ES-I3 (cell line): Measurements from ENCODE around the gene IFNA1.
A peak's percentile ranks its signal among the peaks of the same experiment; 100 is the strongest.

Experiments
- H3K36me3 ChIP-seq: 2 replicates; pipeline ENCODE4 v1.6.1; 2013; ENCODE audit warnings: mild to moderate bottlenecking, low read length, control low read depth, moderate library complexity; ENCODE audit not compliant: insufficient read depth
- H3K4me1 ChIP-seq: 2 replicates; pipeline ENCODE4 v1.6.1; 2013; ENCODE audit warnings: mild to moderate bottlenecking, control low read depth, low read length; ENCODE audit not compliant: insufficient read depth
- H3K9ac ChIP-seq: 2 replicates; pipeline ENCODE4 v1.6.1; 2013; ENCODE audit warnings: low read depth, mild to moderate bottlenecking, low read length, moderate library complexity
- H3K9me3 ChIP-seq: 2 replicates; pipeline ENCODE4 v1.6.1; 2013; ENCODE audit warnings: mild to moderate bottlenecking, low read length, moderate library complexity; ENCODE audit not compliant: control insufficient read depth, insufficient read depth

The IFNA1 gene

GRCh38 chr9:21440139-21440538, at the start of gene IFNA1:
Gene IFNA1, plus strand, starts transcription at chr9:21440439. Its CDS starts 69 bp downstream, at chr9:21440508.
- Histone ChIP-seq H3K9ac (no peak within 1 kb of the TSS), H3K4me1 (no peaks in the 10 kb centered on the region), H3K36me3 (no peaks in the 10 kb centered on the region), H3K9me3 (no peaks in the 10 kb centered on the region)

- Histone ChIP-seq H3K4me1 (no peaks in the 10 kb centered on the region), H3K9ac (no peak overlapping the region), H3K9me3 (no peaks in the 10 kb centered on the region), H3K36me3 (no peaks in the 10 kb centered on the region)
Observed at GRCh38 chr9:21392270-21392669, 48.0 kb upstream of the IFNA1 start.

DNA sequence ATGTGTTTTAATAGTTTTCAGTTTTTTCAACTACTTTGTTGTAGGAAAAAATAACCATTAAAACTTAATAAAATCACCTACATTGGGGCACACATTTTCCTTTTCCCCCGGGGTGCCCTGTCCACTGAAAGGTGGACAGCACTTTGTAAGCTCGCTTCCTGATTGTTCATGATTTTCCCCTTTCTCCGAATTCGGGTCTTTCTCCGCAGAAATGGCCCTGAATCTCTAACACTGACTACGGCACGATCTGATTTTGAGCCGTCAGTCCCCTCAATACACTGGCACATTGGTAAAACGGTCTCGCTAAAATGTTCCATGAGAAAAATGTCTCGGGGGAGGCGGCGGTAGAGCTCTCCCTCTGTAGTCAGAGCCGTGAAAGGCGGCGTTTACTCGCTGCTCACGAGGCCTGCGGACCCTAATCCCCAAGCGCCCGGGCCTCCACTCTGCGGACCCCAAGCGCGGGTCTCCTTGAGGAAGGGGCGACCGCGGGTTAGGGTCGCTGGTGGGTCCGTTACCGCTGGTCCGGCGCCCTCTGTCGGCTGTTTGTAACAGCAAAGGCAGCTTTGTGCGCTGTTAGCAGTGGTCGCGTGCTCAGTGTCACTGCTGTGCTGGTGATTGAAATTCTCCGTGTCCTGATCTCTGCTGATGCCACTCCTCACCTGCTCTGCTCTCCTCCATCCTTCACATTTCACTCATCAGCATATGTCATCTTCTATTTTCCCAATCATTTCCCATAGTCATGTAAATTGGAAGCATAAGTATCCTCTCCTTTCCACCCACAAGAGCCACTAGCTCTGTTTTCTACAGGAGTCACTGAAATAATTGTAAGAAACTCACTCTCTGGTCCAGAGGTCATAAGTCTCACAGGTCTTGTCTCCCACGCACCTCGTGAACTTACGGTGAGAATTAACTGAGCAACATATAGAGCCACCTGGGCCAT, 44.2 kb upstream of the IFNA1 start:
- peak overlapping the region; percentile 82 for H3K9ac ChIP-seq
- no peaks in the 10 kb centered on the region for H3K36me3 ChIP-seq
- H3K4me1 ChIP-seq, result no peaks in the 10 kb centered on the region
- no peaks in the 10 kb centered on the region for H3K9me3 ChIP-seq

DNA sequence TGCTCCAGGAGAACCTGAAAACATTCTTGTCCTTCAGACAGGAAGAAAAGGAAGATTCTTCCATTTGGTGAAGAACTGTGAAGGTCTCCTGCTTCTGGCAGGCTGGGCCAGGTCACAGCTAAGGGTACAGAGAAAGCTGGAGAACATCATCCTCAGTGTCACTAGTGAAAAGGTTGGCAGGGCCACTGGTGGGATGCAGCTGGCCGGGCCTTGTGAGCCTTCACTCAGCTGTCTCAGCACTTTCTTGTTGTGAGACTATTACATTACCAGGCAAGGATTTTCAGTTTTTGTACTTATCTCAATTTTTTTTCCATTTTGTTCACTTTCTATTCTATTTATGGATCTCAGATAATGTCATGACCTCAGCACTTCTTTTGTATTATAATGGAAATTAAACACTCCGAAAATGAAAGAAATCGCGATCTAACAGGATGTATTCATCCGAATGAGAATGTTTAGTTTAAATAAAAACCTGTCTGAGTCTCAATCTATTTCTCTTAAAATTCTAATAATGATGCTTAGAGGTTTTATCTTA, 41.2 kb upstream of the IFNA1 start:
- H3K36me3 ChIP-seq, result no peaks in the 10 kb centered on the region
- H3K4me1 ChIP-seq, result 0 out of 2 replicates have a peak, but pooled peaks cover 3% of the 10 kb centered on the region
- H3K9ac ChIP-seq, result no peak overlapping the region
- no peaks in the 10 kb centered on the region for H3K9me3 ChIP-seq

- Histone ChIP-seq H3K9ac (no peak overlapping the region), H3K36me3 (no peaks in the 10 kb centered on the region), H3K4me1 (0 out of 2 replicates have a peak, but pooled peaks cover 3% of the 10 kb centered on the region), H3K9me3 (no peaks in the 10 kb centered on the region)
Observed at GRCh38 chr9:21399956-21400355, 40.3 kb upstream of the IFNA1 start.

GRCh38 chr9:21402386-21403251, 37.6 kb upstream of the IFNA1 start:
- Histone ChIP-seq H3K36me3 (no peaks in the 10 kb centered on the region), H3K9ac (peak overlapping the region; percentile 65), H3K9me3 (no peaks in the 10 kb centered on the region), H3K4me1 (0 out of 2 replicates have a peak, but pooled peaks cover 3% of the 10 kb centered on the region)

GRCh38 chr9:21404146-21404545, 36.1 kb upstream of the IFNA1 start:
- Histone ChIP-seq H3K36me3 (no peaks in the 10 kb centered on the region), H3K4me1 (0 out of 2 replicates have a peak, but pooled peaks cover 3% of the 10 kb centered on the region), H3K9me3 (no peaks in the 10 kb centered on the region), H3K9ac (no peak overlapping the region)

DNA sequence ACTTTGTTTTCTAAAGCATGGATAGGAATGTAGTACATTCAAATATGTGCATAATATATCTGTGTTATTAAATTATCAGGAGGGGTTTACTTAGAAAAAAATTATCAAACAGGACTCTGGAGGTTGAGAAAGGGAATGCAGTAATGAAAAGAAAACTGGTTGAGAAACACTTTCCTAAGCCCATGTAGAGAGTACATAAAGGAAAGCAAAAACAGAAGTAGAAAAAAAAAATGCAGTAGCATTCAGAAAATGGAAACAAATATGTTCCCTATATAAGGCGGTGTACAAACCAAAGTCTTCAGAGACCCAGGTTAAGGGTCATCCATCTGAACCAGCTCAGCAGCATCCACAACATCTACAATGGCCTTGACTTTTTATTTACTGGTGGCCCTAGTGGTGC, 31.4 kb upstream of the IFNA1 start, which contains the start of gene IFNA8:
IFNA8 (plus strand) TSS at position 301 of the 400 bp plus-strand sequence; CDS start at position 361, 60 bp downstream.
- Histone ChIP-seq H3K4me1 (no peaks in the 10 kb centered on the region), H3K9me3 (no peaks in the 10 kb centered on the region), H3K9ac (no peak within 1 kb of the TSS), H3K36me3 (no peaks in the 10 kb centered on the region)

GRCh38 chr9:21412107-21412506, 28.1 kb upstream of the IFNA1 start:
- H3K4me1 ChIP-seq, result no peaks in the 10 kb centered on the region
- H3K9me3 ChIP-seq, result no peaks in the 10 kb centered on the region
- H3K9ac ChIP-seq, result no peak overlapping the region
- no peaks in the 10 kb centered on the region for H3K36me3 ChIP-seq

DNA sequence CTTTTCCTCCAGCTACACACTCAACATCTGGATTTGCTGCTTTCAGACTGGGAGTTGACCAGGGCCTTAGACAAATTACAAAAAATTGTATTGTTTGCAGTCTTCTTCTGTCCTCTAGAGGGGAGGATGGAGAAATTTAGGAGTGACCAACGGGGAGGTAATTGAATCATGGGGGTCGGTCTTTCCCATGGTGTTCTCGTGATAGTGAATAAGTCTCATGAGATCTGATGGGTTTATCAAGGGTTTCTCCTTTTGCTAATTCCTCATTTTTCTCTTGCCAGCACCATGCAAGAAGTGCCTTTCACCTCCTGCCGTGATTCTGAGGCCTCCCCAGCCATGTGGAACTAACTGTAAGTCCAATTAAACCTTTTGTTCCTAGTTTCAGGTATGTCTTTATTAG, 27.1 kb upstream of the IFNA1 start:
- Histone ChIP-seq H3K4me1 (no peaks in the 10 kb centered on the region), H3K9me3 (no peaks in the 10 kb centered on the region), H3K9ac (no peak overlapping the region), H3K36me3 (no peaks in the 10 kb centered on the region)

- Histone ChIP-seq H3K4me1 (no peaks in the 10 kb centered on the region), H3K36me3 (no peaks in the 10 kb centered on the region), H3K9ac (no peak overlapping the region), H3K9me3 (no peaks in the 10 kb centered on the region)
Observed at GRCh38 chr9:21413624-21414023, 26.6 kb upstream of the IFNA1 start.

- no peaks in the 10 kb centered on the region for H3K4me1 ChIP-seq
- no peaks in the 10 kb centered on the region for H3K9me3 ChIP-seq
- H3K9ac ChIP-seq, result no peak overlapping the region
- no peaks in the 10 kb centered on the region for H3K36me3 ChIP-seq
Observed at GRCh38 chr9:21414220-21414940, 25.9 kb upstream of the IFNA1 start.

DNA sequence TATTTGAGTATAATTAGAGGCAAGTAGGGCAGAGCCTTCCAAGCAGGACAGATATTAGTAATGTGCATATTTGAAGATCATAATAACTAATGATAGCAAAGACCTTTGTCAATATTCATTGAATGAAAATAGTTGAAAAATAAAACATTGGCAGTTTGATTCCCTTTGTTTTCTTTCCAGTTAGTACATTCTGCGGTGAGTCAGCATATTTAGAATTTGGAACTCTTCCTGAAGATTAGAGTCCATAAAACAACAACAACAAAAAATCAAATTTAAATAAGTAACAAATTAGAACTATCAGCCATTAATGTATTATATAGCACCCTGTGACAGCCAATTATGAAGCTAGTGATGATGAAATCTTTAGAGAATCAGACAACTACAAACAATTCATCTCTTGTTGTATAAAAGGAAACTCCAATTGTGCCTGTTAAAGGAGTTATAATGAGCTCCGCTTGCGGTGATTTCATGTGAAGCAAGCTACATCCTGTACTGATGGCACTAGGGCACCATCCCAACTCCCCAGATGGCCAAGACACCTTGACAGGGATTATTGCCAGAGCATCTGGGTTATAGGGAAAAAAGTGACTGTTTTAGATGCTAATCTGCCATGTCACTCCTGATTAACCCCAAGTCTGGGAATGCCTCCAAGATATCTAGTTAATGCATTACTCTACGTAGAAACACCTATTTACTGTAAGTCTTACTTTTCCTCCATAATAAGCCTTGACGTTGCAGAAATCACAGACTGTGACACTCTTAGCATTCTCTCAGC, 24.6 kb upstream of the IFNA1 start:
- H3K9me3 ChIP-seq, result no peaks in the 10 kb centered on the region
- H3K4me1 ChIP-seq, result no peaks in the 10 kb centered on the region
- no peak overlapping the region for H3K9ac ChIP-seq
- no peaks in the 10 kb centered on the region for H3K36me3 ChIP-seq
